ENCODE results near the gene WWP2. TPM values are rescaled to one million over a fixed set of nuclear protein-coding genes. Genes with fewer than 3 reads are reported as not detected.

Gene WWP2
- total RNA-seq, 1 experiment from 2014 or later = 38.8 TPM

- intact Hi-C loops (cut with micrococcal nuclease; ENCODE audit: unreplicated experiment) = loop anchor here (10.0 kb wide), 1 partner anchor 433 kb away; the partner anchor contains the start of genes COG8, NIP7 and PDF
- Histone ChIP-seq H3K9me3 (ENCODE audit: insufficient read depth, low read depth) (no peaks in the 10 kb centered on the region), H3K36me3 (ENCODE audit: low read depth) (no peaks in the 10 kb centered on the region), H4K20me1 (ENCODE audit: insufficient read depth) (peaks cover 7% of the 10 kb centered on the region), H3F3A (ENCODE audit: insufficient read depth, low read depth) (peaks cover 8% of the 10 kb centered on the region; the same call in 1 of the 2 replicates), H3K79me2 (ENCODE audit: low read depth) (peaks cover 95% of the 10 kb centered on the region), H3K4me1 (replicated peaks; ENCODE audit: insufficient read depth) (peaks cover 12% of the 10 kb centered on the region), H3K27ac (no peak overlapping the region), H2AFZ (no peak overlapping the region), H3K27me3 (ENCODE audit: insufficient read depth, low read depth) (no peaks in the 10 kb centered on the region), H3K4me2 (no peak overlapping the region), H3K4me3 (no peak overlapping the region), H3K9me2 (ENCODE audit: insufficient read depth) (no peaks in the 10 kb centered on the region)
- no TSS peak for BruUV-seq (replicated peaks)
- TF ChIP-seq CTCF (conservative IDR thresholded peaks at IDR 0.05) (no peak), EZH2 (IDR thresholded peaks at IDR 0.05; ENCODE audit: low read depth) (no peak)
- ChIA-PET POLR2A (ENCODE audit: unreplicated experiment) (interaction anchor here (0.7 kb wide), 1 partner anchor 8 kb away, joined by 8 read pairs; no protein-coding TSS in a partner anchor), CTCF (no interaction called here)
- no peak for DNase-seq
Observed at GRCh38 chr16:69767459-69768229, 5.5 kb downstream of the WWP2 start.

GRCh38 chr16:69768666-69769065 is 6.5 kb downstream of the WWP2 start:
- no peak for DNase-seq
- ChIA-PET CTCF (no interaction called here), POLR2A (ENCODE audit: unreplicated experiment) (interaction anchor here (0.5 kb wide), 1 partner anchor 17 kb away, joined by 7 read pairs; no protein-coding TSS in a partner anchor)
- no TSS peak for BruUV-seq (replicated peaks)
- Histone ChIP-seq H3K4me1 (replicated peaks; ENCODE audit: insufficient read depth) (peaks cover 10% of the 10 kb centered on the region), H3K4me3 (no peak overlapping the region), H3K4me2 (no peak overlapping the region), H3K9me3 (ENCODE audit: insufficient read depth, low read depth) (no peaks in the 10 kb centered on the region), H3K9me2 (ENCODE audit: insufficient read depth) (no peaks in the 10 kb centered on the region), H3K79me2 (ENCODE audit: low read depth) (peaks cover 95% of the 10 kb centered on the region), H4K20me1 (ENCODE audit: insufficient read depth) (peaks cover 7% of the 10 kb centered on the region), H2AFZ (no peak overlapping the region), H3K27me3 (ENCODE audit: insufficient read depth, low read depth) (no peaks in the 10 kb centered on the region), H3F3A (ENCODE audit: insufficient read depth, low read depth) (no peaks in the 10 kb centered on the region), H3K36me3 (ENCODE audit: low read depth) (no peaks in the 10 kb centered on the region), H3K27ac (no peak overlapping the region)
- intact Hi-C loops (cut with micrococcal nuclease; ENCODE audit: unreplicated experiment) = loop anchor here (10.0 kb wide), 1 partner anchor 434 kb away; the partner anchor contains the start of genes COG8, NIP7 and PDF
- TF ChIP-seq EZH2 (IDR thresholded peaks at IDR 0.05; ENCODE audit: low read depth) = no peak
- TF ChIP-seq CTCF (conservative IDR thresholded peaks at IDR 0.05) = no peak

DNA sequence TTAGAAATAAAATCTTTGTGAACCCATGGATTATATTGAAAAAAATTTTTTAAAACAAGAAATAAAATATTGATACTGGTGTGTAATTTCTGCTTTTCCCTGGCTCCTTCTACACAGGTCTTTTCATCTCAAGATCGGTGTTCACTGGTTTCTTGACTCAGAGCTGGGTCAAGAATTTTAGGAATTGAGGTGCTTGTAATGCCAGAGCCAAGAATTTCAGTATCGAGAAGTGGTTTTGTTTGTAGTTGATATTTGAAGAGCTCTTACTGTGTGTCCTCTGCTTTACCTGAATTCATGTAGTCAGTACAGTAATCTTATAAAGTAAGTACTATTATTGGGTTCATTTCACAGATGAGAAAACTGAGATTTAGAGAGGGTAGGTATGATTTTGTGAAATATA is 7.3 kb downstream of the WWP2 start:
- H4K20me1 ChIP-seq (ENCODE audit: insufficient read depth) = peaks cover 7% of the 10 kb centered on the region
- H3K9me3 ChIP-seq (ENCODE audit: insufficient read depth, low read depth) = no peaks in the 10 kb centered on the region
- H3K9me2 ChIP-seq (ENCODE audit: insufficient read depth) = no peaks in the 10 kb centered on the region
- no peak overlapping the region for H3K4me3 ChIP-seq
- peaks cover 95% of the 10 kb centered on the region for H3K79me2 ChIP-seq (ENCODE audit: low read depth)
- H3K4me2 ChIP-seq = no peak overlapping the region
- H3K27me3 ChIP-seq (ENCODE audit: insufficient read depth, low read depth) = no peaks in the 10 kb centered on the region
- 0 out of 2 replicates have a peak, but pooled peaks cover 8% of the 10 kb centered on the region for H3K4me1 ChIP-seq (replicated peaks; ENCODE audit: insufficient read depth)
- TF ChIP-seq CTCF (conservative IDR thresholded peaks at IDR 0.05) (no peak), EZH2 (IDR thresholded peaks at IDR 0.05; ENCODE audit: low read depth) (no peak)
- no peaks in the 10 kb centered on the region for H3F3A ChIP-seq (ENCODE audit: insufficient read depth, low read depth)
- BruUV-seq (replicated peaks) = no TSS peak
- POLR2A ChIA-PET (ENCODE audit: unreplicated experiment) = interaction anchor here (0.5 kb wide), 1 partner anchor 16 kb away, joined by 7 read pairs; no protein-coding TSS in a partner anchor
- H2AFZ ChIP-seq = no peak overlapping the region
- no peaks in the 10 kb centered on the region for H3K36me3 ChIP-seq (ENCODE audit: low read depth)
- no peak for DNase-seq
- no peak overlapping the region for H3K27ac ChIP-seq
- CTCF ChIA-PET = no interaction called here
- intact Hi-C loops (cut with micrococcal nuclease; ENCODE audit: unreplicated experiment) = loop anchor here (10.0 kb wide), 1 partner anchor 435 kb away; the partner anchor contains the start of genes COG8, NIP7 and PDF
